H1 (cell line): ENCODE data around the gene PPP1R15B. TPM values are rescaled to one million over a fixed set of nuclear protein-coding genes. Genes with fewer than 3 reads are reported as not detected.

Source experiments
- CTCF ChIA-PET: fragments of 300-600 bp; sonication (Branson Sonifier 250); formaldehyde crosslinking; loops from one replicate; lab custom pipeline; 2021; ENCODE audit not compliant: partially characterized antibody; lab: Charles Lee
- POLR2A ChIA-PET: fragments of 300-600 bp; sonication (Branson Sonifier 250); formaldehyde crosslinking; loops from one replicate; lab custom pipeline; 2021; ENCODE audit warnings: inconsistent platforms; ENCODE audit not compliant: partially characterized antibody; lab: Charles Lee
- DNase-seq, 2 experiments: peaks; one replicate each; pipeline versions ENCODE4 v3.0.0 to v3.0.0-alpha.2; 2010 to 2022; ENCODE audit warnings: low spot score in 2 of 2, low read depth in 1 of 2, mixed read lengths in 1 of 2
- FAIRE-seq: peaks from 2 replicates; lab custom pipeline; 2011; peaks lifted over from hg19 to GRCh38; lab: Jason Lieb, UNC
- H2AFZ ChIP-seq: 2 replicates; pipeline ENCODE4 v1.8.1; 2012; ENCODE audit warnings: low read length, inconsistent platforms
- H2AK5ac ChIP-seq: 2 replicates; pipeline ENCODE4 v1.6.1; 2013; ENCODE audit warnings: low read depth, low read length
- H2BK120ac ChIP-seq: replicated peaks from 2 replicates; pipeline ENCODE3; 2013; ENCODE audit warnings: low read depth, low read length, inconsistent platforms
- H2BK12ac ChIP-seq: 2 replicates; pipeline ENCODE4 v1.6.1; 2013; ENCODE audit warnings: low read depth, low read length
- H2BK15ac ChIP-seq: 2 replicates; pipeline ENCODE4 v1.6.1; 2013; ENCODE audit warnings: low read length
- H2BK20ac ChIP-seq: 2 replicates; pipeline ENCODE4 v1.6.1; 2013; ENCODE audit warnings: low read length
- H2BK5ac ChIP-seq: 2 replicates; pipeline ENCODE4 v1.6.1; 2013; ENCODE audit warnings: low read depth, low read length
- H3K14ac ChIP-seq: 2 replicates; pipeline ENCODE4 v1.6.1; 2013; ENCODE audit warnings: inconsistent platforms; ENCODE audit not compliant: insufficient read length
- H3K18ac ChIP-seq: 2 replicates; pipeline ENCODE4 v1.6.1; 2013; ENCODE audit warnings: low read length; ENCODE audit errors: extremely low read depth
- H3K23ac ChIP-seq: 2 replicates; pipeline ENCODE4 v1.6.1; 2013; ENCODE audit warnings: inconsistent platforms; ENCODE audit not compliant: insufficient read length
- H3K23me2 ChIP-seq: 2 replicates; pipeline ENCODE4 v1.6.1; 2013; ENCODE audit warnings: low read depth, low read length
- H3K27ac ChIP-seq: 2 replicates; pipeline ENCODE4 v1.6.1; 2011; ENCODE audit warnings: low read depth, low read length, inconsistent platforms
- H3K27me3 ChIP-seq, 4 experiments: replicated peaks in 1 of 4; 1 replicate in 1 of 4; 2 replicates in 3 of 4; pipeline versions ENCODE4 v1.6.1 to v1.8.1; 2011 to 2013; ENCODE audit warnings: low read length in 3 of 4, mild to moderate bottlenecking in 3 of 4, inconsistent platforms in 2 of 4, mixed read lengths in 2 of 4, moderate library complexity in 1 of 4; ENCODE audit not compliant: control insufficient read depth in 3 of 4, insufficient read depth in 3 of 4; ENCODE audit errors: extremely low read depth in 1 of 4
- H3K36me3 ChIP-seq, 4 experiments: 2 replicates each; pipeline versions ENCODE4 v1.6.1 to v1.8.1; 2011 to 2013; ENCODE audit warnings: mild to moderate bottlenecking in 4 of 4, low read length in 3 of 4, moderate library complexity in 2 of 4, control low read depth in 1 of 4, inconsistent platforms in 1 of 4; ENCODE audit not compliant: insufficient read depth in 4 of 4, control insufficient read depth in 2 of 4
- H3K4ac ChIP-seq: replicated peaks from 2 replicates; pipeline ENCODE3; 2013; ENCODE audit warnings: low read length, low read depth, mixed read lengths, inconsistent platforms; ENCODE audit not compliant: insufficient read length
- H3K4me1 ChIP-seq, 4 experiments: replicated peaks in 1 of 4; 1 replicate in 1 of 4; 2 replicates in 3 of 4; pipeline versions ENCODE4 v1.6.1 to v1.8.1; 2011 to 2013; ENCODE audit warnings: low read length in 3 of 4, inconsistent platforms in 2 of 4, mixed read lengths in 1 of 4; ENCODE audit not compliant: insufficient read depth in 4 of 4, control insufficient read depth in 3 of 4
- H3K4me2 ChIP-seq, 2 experiments: 2 replicates each; pipeline versions ENCODE4 v1.6.1 to v1.8.1; 2011 to 2013; ENCODE audit warnings: low read depth in 2 of 2, low read length in 2 of 2, control low read depth in 1 of 2, inconsistent platforms in 1 of 2, mild to moderate bottlenecking in 1 of 2; ENCODE audit not compliant: insufficient read depth in 1 of 2
- H3K4me3 ChIP-seq, 4 experiments: fragments of 200-600, 300-600 bp in 1 of 4; sonication (generic), shearing (Covaris generic), sonication (Bioruptor Twin) in 1 of 4; 2 replicates each; pipeline versions ENCODE4 v1.5.1 to v1.8.1; 2011 to 2016; ENCODE audit warnings: low read length in 4 of 4, low read depth in 3 of 4, control low read depth in 2 of 4, inconsistent platforms in 2 of 4, mild to moderate bottlenecking in 2 of 4, mixed read lengths in 1 of 4, moderate library complexity in 1 of 4; ENCODE audit not compliant: insufficient read depth in 2 of 4; ENCODE audit errors: extremely low read depth in 1 of 4
- H3K56ac ChIP-seq: replicated peaks from 2 replicates; pipeline ENCODE3; 2013; ENCODE audit warnings: low read depth, mild to moderate bottlenecking, mixed read lengths, low read length, inconsistent platforms; ENCODE audit not compliant: insufficient read length
- H3K79me1 ChIP-seq: 2 replicates; pipeline ENCODE4 v1.6.1; 2013; ENCODE audit warnings: low read depth, low read length, control low read depth
- H3K79me2 ChIP-seq, 2 experiments: 2 replicates each; pipeline versions ENCODE4 v1.6.1 to v1.8.1; 2012 to 2013; ENCODE audit warnings: low read length in 2 of 2, mild to moderate bottlenecking in 2 of 2, inconsistent platforms in 1 of 2; ENCODE audit not compliant: insufficient read depth in 2 of 2, control insufficient read depth in 1 of 2
- H3K9ac ChIP-seq, 4 experiments: replicated peaks in 1 of 4; 1 replicate in 1 of 4; 2 replicates in 3 of 4; pipeline versions ENCODE4 v1.6.1 to v1.8.1; 2011 to 2013; ENCODE audit warnings: low read depth in 3 of 4, low read length in 3 of 4, control low read depth in 2 of 4, mild to moderate bottlenecking in 2 of 4, moderate library complexity in 2 of 4, inconsistent platforms in 1 of 4; ENCODE audit errors: extremely low read depth in 1 of 4
- H3K9me3 ChIP-seq, 2 experiments: 2 replicates each; pipeline versions ENCODE4 v1.6.1 to v1.8.1; 2012 to 2013; ENCODE audit warnings: mild to moderate bottlenecking in 2 of 2, moderate library complexity in 2 of 2, control low read depth in 1 of 2, inconsistent platforms in 1 of 2, low read depth in 1 of 2, low read length in 1 of 2, mixed read lengths in 1 of 2; ENCODE audit not compliant: insufficient read depth in 2 of 2
- H4K20me1 ChIP-seq, 2 experiments: replicated peaks in 1 of 2; 2 replicates each; pipeline versions ENCODE3 to v1.8.1; 2011 to 2013; ENCODE audit warnings: inconsistent platforms in 2 of 2, low read length in 2 of 2, mild to moderate bottlenecking in 1 of 2; ENCODE audit not compliant: insufficient read depth in 2 of 2, control insufficient read depth in 1 of 2
- H4K5ac ChIP-seq: 2 replicates; pipeline ENCODE4 v1.6.1; 2013; ENCODE audit warnings: low read length, low read depth, mixed read lengths, inconsistent platforms; ENCODE audit not compliant: insufficient read length
- H4K8ac ChIP-seq: 2 replicates; pipeline ENCODE4 v1.8.0; 2013; ENCODE audit warnings: mild to moderate bottlenecking, moderate library complexity, low read length, inconsistent platforms; ENCODE audit not compliant: insufficient read depth; ENCODE audit errors: extremely low read depth
- H4K91ac ChIP-seq: replicated peaks from 2 replicates; pipeline ENCODE3; 2013; ENCODE audit warnings: low read length, mixed read lengths, inconsistent platforms; ENCODE audit not compliant: insufficient read length
- CEBPB ChIP-seq: IDR thresholded peaks from 2 replicates; pipeline ENCODE4 v1.6.1; 2012; ENCODE audit warnings: low read depth, low read length
- GTF2F1 ChIP-seq: IDR thresholded peaks from 2 replicates; pipeline ENCODE4 v1.6.1; 2012; ENCODE audit warnings: low read depth, low read length, improper control_type of control experiment, borderline replicate concordance
- POLR2A ChIP-seq, 2 experiments: IDR thresholded peaks; 1 replicate in 1 of 2; 2 replicates in 1 of 2; pipeline ENCODE4 v1.6.1; 2011; ENCODE audit warnings: low read depth in 2 of 2, low read length in 2 of 2, mild to moderate bottlenecking in 2 of 2; ENCODE audit errors: control extremely low read depth in 1 of 2
- SP2 ChIP-seq: IDR thresholded peaks from 2 replicates; pipeline ENCODE4 v1.6.1; 2012; ENCODE audit warnings: mild to moderate bottlenecking, low read length, inconsistent platforms
- WGBS, 2 experiments: shearing (Covaris generic) in 1 of 2; methylation state at CpG; one replicate each; pipeline versions ENCODE4 v1.1.6 to v1.1.7; 2013 to 2015; ENCODE audit warnings: low lambda C conversion rate in 2 of 2, mixed read lengths in 2 of 2, inconsistent platforms in 1 of 2, low coverage in 1 of 2, missing lambda C conversion rate in 1 of 2; ENCODE audit not compliant: insufficient replicate concordance in 2 of 2, insufficient coverage in 1 of 2, insufficient read length in 1 of 2; ENCODE audit errors: extremely low coverage in 1 of 2, missing lambda C conversion rate in 1 of 2; 5-methylcytosine and 5-hydroxymethylcytosine counted together
- long read RNA-seq, 2 experiments: library from RNA in 1 of 2; library from capped mRNA in 1 of 2; stranded (forward); transcript quantifications; one replicate each; pipeline ENCODE4 v2.0.0, GENCODE V29; 2021; ENCODE audit warnings: inconsistent platforms in 1 of 2
- polyA minus RNA-seq, 3 experiments: library from RNA; depleted of rRNA, polyadenylated mRNA; stranded (reverse); fragments of >200 nt; gene quantifications; 1 replicate in 2 of 3; 2 replicates in 1 of 3; pipeline ENCODE4 v1.2.3, GENCODE V29; 2011
- polyA plus RNA-seq, 7 experiments: library from polyadenylated mRNA; depleted of rRNA in 3 of 7; stranded (reverse) in 5 of 7; unstranded in 2 of 7; fragments of >200 nt in 5 of 7; fragments of 200-250 nt in 2 of 7; gene quantifications; 1 replicate in 5 of 7; 2 replicates in 1 of 7; 4 replicates in 1 of 7; pipeline versions ENCODE4 v1.2.1 to v1.2.3, GENCODE V29; 2011 to 2013; ENCODE audit warnings: missing spikeins in 2 of 7, mixed read lengths in 2 of 7
- total RNA-seq: library from RNA; stranded (reverse); fragmentation: NEBNext Ultra II Directional; extraction: Animal tissue kit (Norgen Biotek cat#: 25700); gene quantifications from 2 replicates; pipeline ENCODE4 v1.2.1, GENCODE V29; 2021

The PPP1R15B gene
- total RNA-seq (70.1 and 72.2 TPM in 2 replicates), polyA plus RNA-seq (2011; rRNA removed) (14.4 and 20.0 TPM in 2 replicates), polyA minus RNA-seq (2011; rRNA and poly(A)+ RNA removed) (41.1 and 46.5 TPM in 2 replicates)
- 19.3 TPM for polyA plus RNA-seq (2011; cell fraction: cytosol; rRNA removed)
- 14.6 TPM for polyA plus RNA-seq (2011; cell fraction: nucleus; rRNA removed)
- polyA plus RNA-seq (2012, experiment 1 of 2): 13.3 to 25.2 TPM (median 17.0 TPM) in 4 replicates
- 3.4 TPM for polyA plus RNA-seq (2012, experiment 2 of 2)
- 34.3 TPM for polyA plus RNA-seq (2013, experiment 1 of 2)
- 37.9 TPM for polyA plus RNA-seq (2013, experiment 2 of 2)
- 37.1 TPM for polyA minus RNA-seq (2011; cell fraction: cytosol; rRNA and poly(A)+ RNA removed)
- polyA minus RNA-seq (2011; cell fraction: nucleus; rRNA and poly(A)+ RNA removed): 41.8 TPM
- long read RNA-seq, experiment 1, full-length matches to known transcripts: 9 of 30 reads
- long read RNA-seq, experiment 1, partial matches to known transcripts: 0 of 30 reads
- long read RNA-seq, experiment 1, other reads (novel, unspliced or antisense): 21 of 30 reads
- long read RNA-seq, experiment 2, full-length matches to known transcripts: 2 of 3 reads
- long read RNA-seq, experiment 2, partial matches to known transcripts: 0 of 3 reads
- long read RNA-seq, experiment 2, other reads (novel, unspliced or antisense): 1 of 3 reads

DNA sequence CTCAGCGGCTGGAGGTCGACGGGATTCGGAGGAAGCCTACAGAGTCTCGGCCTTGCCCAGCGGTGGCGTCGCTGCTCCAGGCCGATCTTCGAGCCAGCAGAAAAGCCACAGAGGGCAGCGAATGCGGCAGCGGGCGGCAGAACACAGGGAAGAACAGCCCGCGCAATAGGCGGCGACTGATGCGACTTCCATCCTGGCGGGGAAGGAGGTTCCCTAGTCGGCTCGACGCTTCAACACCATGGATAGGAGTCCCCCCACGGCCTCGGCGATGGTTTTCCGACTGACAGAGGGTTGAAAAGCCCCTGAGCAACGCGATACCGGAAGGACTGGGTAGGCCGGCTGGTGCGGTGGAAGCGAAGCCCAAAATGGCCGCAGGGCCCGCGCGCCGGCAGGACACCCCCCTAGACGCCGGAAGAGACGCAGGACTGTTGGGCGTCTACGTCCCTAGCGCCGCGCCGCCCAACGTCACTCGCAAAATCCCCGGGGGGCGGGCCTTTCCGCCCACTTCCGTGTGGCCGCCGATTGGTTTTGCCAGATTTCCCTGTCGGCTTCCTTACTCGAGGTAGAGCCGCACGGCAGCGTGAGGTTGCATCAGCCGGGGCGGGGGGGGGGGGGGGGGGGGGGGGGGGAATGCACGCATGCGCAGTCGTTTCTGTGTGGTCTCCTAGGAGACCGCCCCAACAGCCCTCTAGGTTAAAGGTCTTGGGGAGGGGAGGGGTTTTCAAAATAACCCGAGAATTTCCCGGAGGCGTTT lies at the start of gene PPP1R15B:
PPP1R15B (minus strand) TSS at position 367 of the 754 bp plus-strand sequence. CDS start 406 bp downstream, outside the sequence.
- POLR2A ChIA-PET: interaction anchor here (0.8 to 4.5 kb wide), 7 partner anchors 9 to 260 kb away, joined by 3 to 30 read pairs (median 3); partner anchors contain the start of genes ETNK2 and MDM4
- peak; percentile 97 for TF ChIP-seq CEBPB
- peak; percentile 77; the same call in 1 of the 2 replicates for TF ChIP-seq GTF2F1
- TF ChIP-seq POLR2A (IDR thresholded peaks at IDR 0.05; ENCODE audit: control extremely low read depth in 1 of 2, low read depth in 2 of 2, low read length in 2 of 2): peak; percentile 77 to 95
- no peak for TF ChIP-seq SP2

More for the DNA sequence above, at the start of gene PPP1R15B:
- peaks cover 26 to 33% of the 10 kb centered on the region in 2 experiments for H4K20me1 ChIP-seq
- H2BK12ac ChIP-seq: peak within 1 kb of the TSS; percentile 76; the same call in 1 of the 2 replicates
- 1% methylated on average over 37 of the region's 69 CpGs; no CpG with 5 or more reads in 1 of the 2 experiments for WGBS, 2 experiments
- peaks cover 0 to 2% (median 0%) of the 10 kb centered on the region in 4 experiments; a peak in 3 of 7 replicates for H3K4me1 ChIP-seq
- H3K56ac ChIP-seq: peak within 1 kb of the TSS; percentile 97
- H4K91ac ChIP-seq: peak within 1 kb of the TSS; percentile 92
- CTCF ChIA-PET: interaction anchor here (0.6 to 4.5 kb wide), 9 partner anchors 11 to 228 kb away, joined by 3 to 36 read pairs (median 4); no protein-coding TSS in a partner anchor
- peak within 1 kb of the TSS; percentile 84 to 98 (median 97) for H3K9ac ChIP-seq
- no peaks in the 10 kb centered on the region for H3K27me3 ChIP-seq
- H3K23me2 ChIP-seq: peaks cover 19% of the 10 kb centered on the region
- FAIRE-seq: no peak
- no peak within 1 kb of the TSS for H3K23ac ChIP-seq
- H3K18ac ChIP-seq: peak within 1 kb of the TSS; percentile 96
- peaks cover 0 to 17% (median 0%) of the 10 kb centered on the region in 4 experiments; a peak in 1 of 8 replicates for H3K36me3 ChIP-seq
- no peaks in the 10 kb centered on the region for H3K9me3 ChIP-seq
- H2BK15ac ChIP-seq: peak within 1 kb of the TSS; percentile 89; the same call in 1 of the 2 replicates
- peak within 1 kb of the TSS; percentile 94 for H3K4ac ChIP-seq
- H2AK5ac ChIP-seq: no peak within 1 kb of the TSS
- H3K79me1 ChIP-seq: peaks cover 2% of the 10 kb centered on the region; the same call in 1 of the 2 replicates
- peak within 1 kb of the TSS; percentile 97 for H2BK5ac ChIP-seq
- peak within 1 kb of the TSS; percentile 95 for H4K8ac ChIP-seq
- H3K14ac ChIP-seq: no peak within 1 kb of the TSS
- no peak within 1 kb of the TSS for H2BK20ac ChIP-seq
- peak within 1 kb of the TSS; percentile 63 to 97 (median 95) for H3K4me3 ChIP-seq
- H3K79me2 ChIP-seq: peaks cover 40 to 50% of the 10 kb centered on the region in 2 experiments
- peak within 1 kb of the TSS; percentile 97 for H4K5ac ChIP-seq
- peak; percentile 96 to 100 for DNase-seq
- peak within 1 kb of the TSS; percentile 95 for H3K27ac ChIP-seq
- H2AFZ ChIP-seq: 0 out of 2 replicates have a peak within 1 kb of the TSS, but pooled peaks have one; percentile 20
- peak within 1 kb of the TSS; percentile 95 to 96 for H3K4me2 ChIP-seq
- H2BK120ac ChIP-seq: peak within 1 kb of the TSS; percentile 77
